Activated T-cell treated with anti-CD3 and anti-CD28 coated beads, Interleukin-2, amount 50 U/mL, for 72 hours (primary cell): ENCODE measurements around the gene TRIM16. TPM values are rescaled to one million over a fixed set of nuclear protein-coding genes. Genes with fewer than 3 reads are reported as not detected.

ENCODE experiments used
- total RNA-seq, 2 donors: library from RNA; stranded (reverse); gene quantifications; one replicate each; pipeline ENCODE4 v1.2.3, GENCODE V29; 2022

TRIM16 gene
- total RNA-seq, 2 donors from 2014 or later = 20.8 to 23.7 TPM

Other genes starting within 250 kb of the TRIM16 start
- 10 to 100 TPM; 12.8 to 16.2 TPM for gene CDRT4, start 216.7 kb downstream of the TRIM16 start, total RNA-seq
- 10 to 100 TPM; 19.5 to 26.5 TPM for gene TVP23C, start 120.8 kb downstream of the TRIM16 start, total RNA-seq
- gene FBXW10B, start 64.6 kb downstream of the TRIM16 start, total RNA-seq = 1 to 10 TPM; 1.2 to 1.5 TPM
- gene ZNF286A, start 15.4 kb upstream of the TRIM16 start, total RNA-seq = 10 to 100 TPM; 20.4 to 26.8 TPM
- under 1 TPM in 1 of 2 donors, not detected in 1; 0.74 TPM for gene TBC1D26, start 48.0 kb upstream of the TRIM16 start, total RNA-seq